ENCODE results near the gene FMN2. TPM values are rescaled to one million over a fixed set of nuclear protein-coding genes. Genes with fewer than 3 reads are reported as not detected.

Gene FMN2
- total RNA-seq, 4 donors from 2014 or later = 0.54 to 5.1 (median 1.2) TPM

GRCh38 chr1:240310226-240310925 is 218.7 kb downstream of the FMN2 start:
- Histone ChIP-seq H3K9me3 (no peaks in the 10 kb centered on the region), H3K4me3 (no peak overlapping the region), H3K27me3 (no peaks in the 10 kb centered on the region), H3K4me1 (no peaks in the 10 kb centered on the region), H3K27ac (no peak overlapping the region), H3K36me3 (no peaks in the 10 kb centered on the region)
- DNase-seq = no peak
- no peak for TF ChIP-seq POLR2A (IDR thresholded peaks at IDR 0.05)
- TF ChIP-seq CTCF (IDR thresholded peaks at IDR 0.05) = no peak

DNA sequence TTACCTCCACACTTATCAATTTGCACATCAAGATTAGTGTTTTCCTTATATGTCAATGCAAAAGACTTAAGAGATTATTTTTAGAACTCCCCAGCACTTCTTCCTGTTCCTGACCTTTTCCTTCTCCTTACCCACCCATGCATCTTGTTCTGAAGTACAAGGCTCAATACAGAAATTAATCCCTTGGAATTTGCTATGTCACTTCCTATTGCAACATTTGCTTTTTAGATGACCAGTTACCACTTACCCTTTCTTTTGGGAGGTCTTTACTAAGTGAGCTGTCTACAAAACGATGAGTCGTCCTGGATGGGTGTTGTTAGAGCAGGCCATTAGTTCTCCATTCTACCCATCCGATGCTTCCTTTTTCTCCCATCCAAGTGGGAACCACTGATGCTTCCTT is 221.2 kb downstream of the FMN2 start:
- Histone ChIP-seq H3K27ac (no peak overlapping the region), H3K9me3 (no peaks in the 10 kb centered on the region)
- DNase-seq = no peak

GRCh38 chr1:240314845-240315801 is 223.4 kb downstream of the FMN2 start:
- Histone ChIP-seq H3K36me3 (no peaks in the 10 kb centered on the region), H3K9me3 (no peaks in the 10 kb centered on the region), H3K27ac (no peak overlapping the region), H3K27me3 (no peaks in the 10 kb centered on the region), H3K4me3 (no peak overlapping the region), H3K4me1 (no peaks in the 10 kb centered on the region)
- no peak for TF ChIP-seq CTCF (IDR thresholded peaks at IDR 0.05)
- no peak for DNase-seq

More for the DNA sequence above, 221.2 kb downstream of the FMN2 start:
- Histone ChIP-seq H3K27me3 (no peaks in the 10 kb centered on the region), H3K36me3 (no peaks in the 10 kb centered on the region), H3K4me1 (no peaks in the 10 kb centered on the region), H3K4me3 (no peak overlapping the region)
- TF ChIP-seq POLR2A (IDR thresholded peaks at IDR 0.05) (no peak), CTCF (IDR thresholded peaks at IDR 0.05) (no peak)

GRCh38 chr1:240319998-240320397 is 228.3 kb downstream of the FMN2 start:
- Histone ChIP-seq H3K9me3 (no peaks in the 10 kb centered on the region), H3K36me3 (no peaks in the 10 kb centered on the region), H3K27ac (no peak overlapping the region), H3K4me3 (no peak overlapping the region), H3K27me3 (no peaks in the 10 kb centered on the region), H3K4me1 (no peaks in the 10 kb centered on the region)
- no peak for DNase-seq
- TF ChIP-seq CTCF (IDR thresholded peaks at IDR 0.05) = no peak
- no peak for TF ChIP-seq POLR2A (IDR thresholded peaks at IDR 0.05)

DNA sequence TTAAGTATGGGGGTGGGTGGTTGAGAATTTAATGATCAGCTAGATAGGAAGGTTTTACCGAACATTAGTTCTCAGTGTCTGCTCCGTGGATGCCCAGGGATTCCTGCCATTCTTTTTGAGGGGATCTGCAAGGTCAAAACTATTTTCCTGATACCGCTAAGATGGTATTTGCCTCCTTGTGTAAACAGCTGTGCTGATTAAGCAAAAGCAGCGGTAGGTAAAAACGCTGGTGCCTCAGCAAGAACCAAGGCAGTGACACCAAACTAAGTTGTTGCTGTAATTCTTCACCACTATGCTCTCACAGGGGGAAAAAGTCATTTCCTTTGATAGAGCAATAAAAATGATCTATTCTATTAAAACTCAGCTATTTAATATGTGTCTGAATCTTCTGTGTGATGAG is 229.0 kb downstream of the FMN2 start:
- Histone ChIP-seq H3K9me3 (no peaks in the 10 kb centered on the region), H3K27ac (no peak overlapping the region), H3K27me3 (no peaks in the 10 kb centered on the region), H3K36me3 (no peaks in the 10 kb centered on the region), H3K4me3 (no peak overlapping the region), H3K4me1 (no peaks in the 10 kb centered on the region)
- no peak for DNase-seq
- no peak for TF ChIP-seq CTCF (IDR thresholded peaks at IDR 0.05)
- no peak for TF ChIP-seq POLR2A (IDR thresholded peaks at IDR 0.05)

All from Peyer's patch (tissue), 4 donors.